Adrenal gland (tissue), 5 donors: ENCODE measurements around the gene LYSMD4.
"Not testable (repeated sequence)": the region's sequence is repeated elsewhere in the genome, so short reads cannot be mapped to it uniquely, and the experiment has no call there.

Experiments used
- CTCF ChIP-seq, 6 experiments: fragments of 450-650 bp in 4 of 6; fragments of 200-600 bp in 2 of 6; sonication (generic) in 1 of 6; IDR thresholded peaks; 1 replicate in 5 of 6; 2 replicates in 1 of 6; pipeline versions ENCODE4 v1.5.1 to v1.8.0; 2016 to 2021; ENCODE audit warnings: antibody characterized with exemption in 6 of 6, mild to moderate bottlenecking in 2 of 6, moderate library complexity in 1 of 6
- POLR2A ChIP-seq, 2 donors: fragments of 450-650 bp; IDR thresholded peaks; one replicate each; pipeline ENCODE4 v1.6.1; 2017; ENCODE audit warnings: antibody characterized with exemption in 2 of 2, mild to moderate bottlenecking in 2 of 2, moderate library complexity in 1 of 2
- donor health status: DM: no; HTN: no; CAD: no.

- TF ChIP-seq POLR2A, CTCF (IDR thresholded peaks at IDR 0.05): not testable (repeated sequence)
These were observed 729 bp upstream of the LYSMD4 start for GRCh38 chr15:99734040-99734291.
